SK-N-MC (cell line): ENCODE results near the gene PTEN.
"Not testable (repeated sequence)": the region's sequence is repeated elsewhere in the genome, so short reads cannot be mapped to it uniquely, and the experiment has no call there.

ENCODE experiments used
- EZH2 ChIP-seq: fragments of 200-600 bp; sonication (generic); IDR thresholded peaks from one replicate; pipeline ENCODE4 v1.6.1; 2017; ENCODE audit warnings: antibody characterized with exemption
- FOXP2 ChIP-seq: optimal IDR thresholded peaks from 2 replicates; pipeline ENCODE3; 2011; ENCODE audit warnings: mild to moderate bottlenecking, moderate library complexity; ENCODE audit not compliant: insufficient read depth; ENCODE audit errors: extremely low read length, control extremely low read depth
- POLR2AphosphoS5 ChIP-seq: IDR thresholded peaks from 2 replicates; pipeline ENCODE4 v1.6.1; 2012; ENCODE audit warnings: mild to moderate bottlenecking, low read depth, low read length, borderline replicate concordance

GRCh38 chr10:87855665-87856064, 7.8 kb upstream of the PTEN start:
- not testable (repeated sequence) for TF ChIP-seq EZH2, POLR2AphosphoS5, FOXP2
